ENCODE measurements around the gene C15orf39.

Gene C15orf39

DNA sequence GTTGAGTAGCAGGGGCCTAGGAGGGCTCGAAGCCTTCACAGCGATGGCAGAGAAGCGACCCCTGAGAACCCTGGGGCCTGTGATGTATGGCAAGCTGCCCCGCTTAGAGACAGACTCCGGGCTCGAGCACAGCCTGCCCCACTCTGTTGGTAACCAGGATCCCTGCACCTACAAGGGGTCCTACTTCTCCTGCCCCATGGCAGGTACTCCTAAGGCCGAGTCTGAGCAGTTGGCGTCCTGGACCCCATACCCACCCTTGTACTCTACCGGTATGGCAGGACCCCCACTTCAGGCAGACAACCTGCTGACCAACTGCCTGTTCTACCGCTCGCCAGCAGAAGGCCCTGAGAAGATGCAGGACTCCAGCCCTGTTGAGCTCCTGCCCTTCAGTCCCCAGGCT lies 4.3 kb downstream of the C15orf39 start:
- no peaks in the 10 kb centered on the region for H3K9me3 ChIP-seq (ENCODE audit: insufficient read depth, low read depth, low read length)
- WGBS, result 95% methylated on average over 11 of the region's 11 CpGs

DNA sequence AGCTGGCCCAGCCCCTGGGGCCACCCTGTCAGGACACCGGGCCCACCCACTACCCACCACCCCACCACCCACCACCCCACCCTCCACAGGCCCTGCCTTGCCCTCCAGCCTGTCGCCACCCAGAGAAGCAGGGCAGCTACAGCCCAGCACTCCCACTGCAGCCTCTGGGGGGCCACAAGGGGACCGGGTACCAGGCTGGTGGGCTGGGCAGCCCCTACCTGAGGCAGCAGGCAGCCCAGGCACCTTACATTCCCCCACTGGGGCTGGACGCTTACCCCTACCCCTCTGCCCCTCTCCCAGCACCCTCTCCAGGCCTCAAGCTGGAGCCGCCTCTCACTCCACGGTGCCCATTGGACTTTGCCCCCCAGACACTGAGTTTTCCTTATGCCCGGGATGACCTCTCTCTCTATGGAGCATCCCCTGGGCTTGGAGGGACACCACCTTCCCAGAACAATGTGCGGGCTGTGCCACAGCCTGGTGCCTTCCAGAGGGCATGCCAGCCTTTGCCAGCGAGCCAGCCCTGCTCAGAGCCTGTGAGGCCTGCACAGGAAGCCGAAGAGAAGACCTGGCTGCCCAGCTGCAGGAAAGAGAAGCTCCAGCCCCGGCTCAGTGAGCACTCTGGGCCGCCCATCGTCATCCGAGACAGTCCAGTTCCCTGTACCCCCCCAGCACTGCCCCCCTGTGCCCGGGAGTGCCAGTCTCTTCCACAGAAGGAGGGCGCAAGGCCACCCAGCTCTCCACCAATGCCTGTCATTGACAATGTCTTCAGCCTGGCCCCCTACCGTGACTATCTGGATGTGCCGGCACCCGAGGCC lies 5.3 kb downstream of the C15orf39 start:
- peaks cover 13% of the 10 kb centered on the region for H3K4me1 ChIP-seq (ENCODE audit: insufficient read depth, low read length)
- no peaks in the 10 kb centered on the region for H3K9me3 ChIP-seq (ENCODE audit: insufficient read depth, low read depth, low read length)
- WGBS, result 88% methylated on average over 19 of the region's 19 CpGs
- peaks cover 63% of the 10 kb centered on the region for H3K36me3 ChIP-seq (ENCODE audit: insufficient read depth, low read length)
- peaks cover 7% of the 10 kb centered on the region; the same call in 1 of the 2 replicates for H3K27me3 ChIP-seq (ENCODE audit: insufficient read depth, low read length)
- no peak overlapping the region for H3K9ac ChIP-seq (ENCODE audit: low read depth, low read length)
- no peak overlapping the region for H3K4me3 ChIP-seq (ENCODE audit: low read length)
- H3K27ac ChIP-seq (ENCODE audit: low read depth, low read length), result no peak overlapping the region

More for the DNA sequence above, 4.3 kb downstream of the C15orf39 start:
- H3K4me1 ChIP-seq (ENCODE audit: insufficient read depth, low read length), result peaks cover 17% of the 10 kb centered on the region
- H3K4me3 ChIP-seq (ENCODE audit: low read length), result no peak overlapping the region
- no peak overlapping the region for H3K27ac ChIP-seq (ENCODE audit: low read depth, low read length)
- H3K36me3 ChIP-seq (ENCODE audit: insufficient read depth, low read length), result peaks cover 53% of the 10 kb centered on the region
- H3K9ac ChIP-seq (ENCODE audit: low read depth, low read length), result no peak overlapping the region
- H3K27me3 ChIP-seq (ENCODE audit: insufficient read depth, low read length), result peaks cover 7% of the 10 kb centered on the region; the same call in 1 of the 2 replicates

DNA sequence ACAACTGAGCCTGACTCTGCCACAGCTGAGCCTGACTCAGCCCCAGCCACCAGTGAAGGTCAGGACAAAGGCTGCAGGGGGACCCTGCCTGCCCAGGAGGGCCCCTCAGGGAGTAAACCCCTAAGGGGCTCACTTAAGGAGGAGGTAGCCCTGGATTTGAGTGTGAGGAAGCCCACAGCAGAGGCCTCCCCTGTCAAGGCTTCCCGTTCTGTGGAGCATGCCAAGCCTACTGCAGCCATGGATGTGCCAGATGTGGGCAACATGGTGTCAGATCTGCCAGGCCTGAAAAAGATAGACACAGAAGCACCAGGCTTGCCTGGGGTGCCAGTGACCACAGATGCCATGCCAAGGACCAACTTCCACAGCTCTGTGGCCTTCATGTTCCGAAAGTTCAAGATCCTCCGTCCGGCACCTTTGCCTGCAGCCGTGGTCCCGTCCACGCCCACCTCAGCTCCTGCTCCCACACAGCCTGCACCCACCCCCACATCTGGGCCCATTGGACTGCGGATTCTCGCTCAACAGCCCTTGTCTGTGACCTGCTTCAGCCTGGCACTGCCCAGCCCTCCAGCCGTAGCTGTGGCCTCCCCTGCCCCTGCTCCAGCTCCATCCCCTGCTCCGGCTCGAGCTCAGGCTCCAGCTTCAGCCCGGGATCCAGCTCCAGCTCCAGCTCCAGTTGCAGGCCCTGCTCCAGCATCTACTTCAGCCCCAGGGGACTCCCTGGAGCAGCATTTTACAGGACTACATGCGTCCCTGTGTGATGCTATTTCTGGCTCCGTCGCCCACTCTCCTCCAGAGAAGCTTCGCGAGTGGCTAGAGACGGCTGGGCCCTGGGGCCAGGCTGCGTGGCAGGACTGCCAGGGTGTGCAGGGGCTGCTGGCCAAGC lies 6.2 kb downstream of the C15orf39 start:
- 96% methylated on average over 20 of the region's 20 CpGs for WGBS

DNA sequence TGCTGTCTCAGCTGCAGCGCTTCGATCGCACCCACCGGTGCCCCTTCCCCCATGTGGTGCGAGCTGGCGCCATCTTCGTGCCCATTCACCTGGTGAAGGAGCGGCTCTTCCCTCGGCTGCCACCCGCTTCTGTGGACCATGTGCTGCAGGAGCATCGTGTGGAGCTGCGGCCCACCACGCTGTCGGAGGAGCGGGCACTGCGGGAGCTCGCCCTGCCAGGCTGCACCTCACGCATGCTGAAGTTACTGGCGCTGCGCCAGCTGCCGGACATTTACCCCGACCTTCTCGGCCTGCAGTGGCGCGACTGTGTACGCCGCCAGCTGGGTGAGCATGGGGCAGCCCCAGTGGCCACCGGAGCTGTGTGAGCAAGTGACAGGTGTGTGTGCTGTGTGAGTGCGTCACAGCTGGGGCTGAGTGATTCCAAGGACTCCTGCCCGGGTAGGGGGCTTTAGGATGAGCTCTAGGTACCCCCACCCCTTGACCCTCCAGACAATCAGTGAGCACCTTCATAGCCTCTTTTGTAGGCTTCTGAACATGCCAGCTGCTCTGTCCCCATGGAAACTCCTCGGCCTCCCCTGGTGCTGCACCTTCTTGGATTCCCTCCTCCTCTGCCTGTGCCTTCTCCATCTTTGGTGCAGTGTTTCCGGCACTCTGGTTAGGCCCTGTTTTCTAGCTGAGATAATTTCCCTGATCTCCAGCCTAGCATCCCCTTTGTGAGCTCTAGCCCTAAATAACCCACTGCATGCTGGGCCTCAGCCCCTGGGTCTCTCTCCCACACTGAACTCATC lies 7.0 kb downstream of the C15orf39 start:
- Histone ChIP-seq H3K4me1 (ENCODE audit: insufficient read depth, low read length) (peaks cover 8% of the 10 kb centered on the region; the same call in 1 of the 2 replicates), H3K4me3 (ENCODE audit: low read length) (no peak overlapping the region)

More for the DNA sequence above, 6.2 kb downstream of the C15orf39 start:
- H3K36me3 ChIP-seq (ENCODE audit: insufficient read depth, low read length), result peaks cover 72% of the 10 kb centered on the region
- peaks cover 6% of the 10 kb centered on the region; the same call in 1 of the 2 replicates for H3K27me3 ChIP-seq (ENCODE audit: insufficient read depth, low read length)
- no peak overlapping the region for H3K4me3 ChIP-seq (ENCODE audit: low read length)
- no peak overlapping the region for H3K27ac ChIP-seq (ENCODE audit: low read depth, low read length)
- no peak overlapping the region for H3K9ac ChIP-seq (ENCODE audit: low read depth, low read length)
- H3K4me1 ChIP-seq (ENCODE audit: insufficient read depth, low read length), result peaks cover 13% of the 10 kb centered on the region
- H3K9me3 ChIP-seq (ENCODE audit: insufficient read depth, low read depth, low read length), result no peaks in the 10 kb centered on the region

DNA sequence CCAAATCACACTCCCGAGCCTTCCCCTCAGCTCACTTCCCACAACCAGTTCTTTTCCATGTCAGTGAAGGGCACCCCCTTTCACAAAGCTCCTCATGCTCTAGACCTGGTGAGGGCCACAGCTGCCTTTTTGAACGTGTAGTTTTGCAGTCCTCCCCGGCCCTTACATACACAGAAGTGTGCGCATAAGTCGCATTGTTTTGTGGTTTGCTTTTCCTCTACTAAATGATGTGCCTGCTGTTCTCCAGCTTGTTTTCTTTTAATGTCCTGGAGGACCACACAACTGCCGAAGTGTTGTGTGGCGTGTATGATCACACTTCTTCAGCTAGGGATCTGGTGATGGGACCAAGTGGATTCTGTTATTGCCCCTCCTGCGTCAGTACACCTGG lies 7.6 kb downstream of the C15orf39 start:
- 94% methylated on average over 8 of the region's 8 CpGs for WGBS
- no peak overlapping the region for H3K4me3 ChIP-seq (ENCODE audit: low read length)
- H3K27ac ChIP-seq (ENCODE audit: low read depth, low read length), result no peak overlapping the region
- peaks cover 3% of the 10 kb centered on the region; the same call in 1 of the 2 replicates for H3K4me1 ChIP-seq (ENCODE audit: insufficient read depth, low read length)
- H3K9me3 ChIP-seq (ENCODE audit: insufficient read depth, low read depth, low read length), result no peaks in the 10 kb centered on the region
- peaks cover 76% of the 10 kb centered on the region for H3K36me3 ChIP-seq (ENCODE audit: insufficient read depth, low read length)
- no peak overlapping the region for H3K9ac ChIP-seq (ENCODE audit: low read depth, low read length)
- H3K27me3 ChIP-seq (ENCODE audit: insufficient read depth, low read length), result no peaks in the 10 kb centered on the region

More for the DNA sequence above, 7.0 kb downstream of the C15orf39 start:
- Histone ChIP-seq H3K9ac (ENCODE audit: low read depth, low read length) (no peak overlapping the region; the same call in 1 of the 2 replicates), H3K27me3 (ENCODE audit: insufficient read depth, low read length) (no peaks in the 10 kb centered on the region), H3K27ac (ENCODE audit: low read depth, low read length) (no peak overlapping the region), H3K9me3 (ENCODE audit: insufficient read depth, low read depth, low read length) (no peaks in the 10 kb centered on the region), H3K36me3 (ENCODE audit: insufficient read depth, low read length) (peaks cover 76% of the 10 kb centered on the region)
- 95% methylated on average over 32 of the region's 32 CpGs for WGBS

DNA sequence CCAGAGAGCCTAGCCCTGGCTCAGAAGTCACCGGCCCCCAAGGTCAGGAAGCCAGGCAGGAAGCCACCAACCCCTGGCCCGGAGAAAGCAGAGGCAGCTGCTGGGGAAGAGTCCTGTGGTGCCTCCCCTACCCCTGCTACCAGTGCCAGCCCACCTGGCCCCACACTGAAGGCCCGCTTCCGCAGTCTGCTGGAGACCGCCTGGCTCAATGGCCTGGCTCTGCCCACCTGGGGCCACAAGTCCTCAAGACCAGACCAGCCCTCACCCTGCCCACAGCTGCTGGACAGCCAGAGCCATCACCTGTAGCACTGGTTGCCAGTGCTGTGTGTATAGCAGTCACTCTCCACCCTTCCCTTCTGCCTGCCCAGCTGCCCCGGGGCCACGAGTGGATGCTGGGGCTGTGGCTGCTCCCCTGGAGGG lies 9.1 kb downstream of the C15orf39 start:
- Histone ChIP-seq H3K36me3 (ENCODE audit: insufficient read depth, low read length) (peaks cover 73% of the 10 kb centered on the region), H3K9me3 (ENCODE audit: insufficient read depth, low read depth, low read length) (no peaks in the 10 kb centered on the region), H3K27ac (ENCODE audit: low read depth, low read length) (no peak overlapping the region), H3K27me3 (ENCODE audit: insufficient read depth, low read length) (no peaks in the 10 kb centered on the region), H3K4me3 (ENCODE audit: low read length) (no peak overlapping the region), H3K4me1 (ENCODE audit: insufficient read depth, low read length) (no peaks in the 10 kb centered on the region), H3K9ac (ENCODE audit: low read depth, low read length) (no peak overlapping the region)
- 96% methylated on average over 7 of the region's 7 CpGs for WGBS

DNA sequence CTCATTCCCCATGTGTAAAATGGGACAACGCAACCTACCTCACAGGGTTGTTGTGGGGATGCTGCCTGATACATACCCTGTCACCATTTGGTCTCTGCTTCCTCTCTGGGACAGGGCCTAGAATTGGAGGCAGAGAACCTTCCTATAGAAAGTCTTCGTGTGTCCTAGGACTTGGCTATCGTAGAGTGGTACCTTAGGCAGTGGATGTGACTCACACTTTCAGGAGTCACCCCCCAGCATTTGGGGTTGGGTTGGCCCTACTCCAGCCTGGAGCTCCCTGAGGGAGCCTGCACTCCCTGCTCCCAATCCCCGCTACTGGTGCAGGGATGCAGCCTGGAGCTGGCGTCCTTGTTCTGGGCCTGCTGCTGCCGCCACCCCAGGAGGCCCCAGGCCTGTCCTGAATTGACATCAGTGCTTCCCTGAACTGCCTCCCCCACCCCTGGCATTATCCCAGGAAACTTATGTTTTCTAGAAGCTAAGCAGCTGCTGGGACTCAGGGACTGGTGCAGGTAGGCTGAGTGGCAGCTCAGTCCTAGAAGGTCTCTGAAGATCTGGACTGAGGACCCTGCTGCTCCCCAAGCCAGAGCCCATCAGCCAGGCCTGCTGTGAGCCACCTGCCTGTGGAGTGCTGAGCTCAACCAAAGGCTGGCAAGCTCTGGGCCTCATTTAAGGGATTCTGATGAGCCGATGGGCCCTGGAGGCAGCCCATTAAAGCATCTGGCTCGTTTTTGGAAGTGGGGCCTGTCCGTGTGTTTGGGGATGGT lies 9.9 kb downstream of the C15orf39 start:
- no peak overlapping the region for H3K4me3 ChIP-seq (ENCODE audit: low read length)
- H3K4me1 ChIP-seq (ENCODE audit: insufficient read depth, low read length), result no peaks in the 10 kb centered on the region
- H3K9ac ChIP-seq (ENCODE audit: low read depth, low read length), result no peak overlapping the region
- 91% methylated on average over 9 of the region's 9 CpGs for WGBS
- H3K9me3 ChIP-seq (ENCODE audit: insufficient read depth, low read depth, low read length), result no peaks in the 10 kb centered on the region
- H3K27ac ChIP-seq (ENCODE audit: low read depth, low read length), result no peak overlapping the region
- H3K27me3 ChIP-seq (ENCODE audit: insufficient read depth, low read length), result no peaks in the 10 kb centered on the region
- peaks cover 65% of the 10 kb centered on the region for H3K36me3 ChIP-seq (ENCODE audit: insufficient read depth, low read length)

DNA sequence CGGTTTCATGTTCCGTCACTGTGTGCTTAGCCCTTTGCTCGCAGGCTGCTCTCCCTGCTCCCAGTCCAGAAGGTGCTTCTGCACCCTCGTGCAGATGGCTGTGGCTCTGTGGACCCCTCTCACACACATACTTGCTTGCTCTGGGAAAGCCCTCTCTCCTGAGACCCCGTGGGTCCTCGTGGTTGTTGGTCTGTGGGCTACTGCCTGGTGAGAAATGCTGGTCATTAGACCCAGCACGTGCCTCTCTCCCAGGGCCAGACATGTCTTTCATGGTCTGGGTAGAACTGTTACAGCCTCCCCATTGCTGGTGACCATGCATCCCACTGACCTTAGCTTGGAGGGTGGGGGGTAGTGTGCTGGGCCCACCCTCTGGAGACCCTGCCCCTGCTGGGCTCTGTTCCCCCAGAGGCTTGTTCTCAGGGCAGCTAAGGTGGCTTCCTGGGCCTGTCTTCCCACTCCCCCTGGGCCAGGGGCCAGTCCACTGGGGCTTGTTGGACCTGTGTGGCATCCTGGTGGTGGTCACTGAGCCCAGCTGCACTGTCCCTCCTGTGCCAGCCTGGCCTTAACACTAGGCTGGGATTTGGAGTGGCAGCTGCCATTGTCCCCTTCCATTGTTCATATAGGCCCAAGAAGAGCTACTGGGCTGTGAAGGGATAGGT lies 10.6 kb downstream of the C15orf39 start:
- H3K27me3 ChIP-seq (ENCODE audit: insufficient read depth, low read length), result no peaks in the 10 kb centered on the region
- no peaks in the 10 kb centered on the region for H3K9me3 ChIP-seq (ENCODE audit: insufficient read depth, low read depth, low read length)
- H3K4me1 ChIP-seq (ENCODE audit: insufficient read depth, low read length), result no peaks in the 10 kb centered on the region
- 95% methylated on average over 7 of the region's 7 CpGs for WGBS
- H3K27ac ChIP-seq (ENCODE audit: low read depth, low read length), result no peak overlapping the region
- H3K4me3 ChIP-seq (ENCODE audit: low read length), result no peak overlapping the region
- H3K36me3 ChIP-seq (ENCODE audit: insufficient read depth, low read length), result peaks cover 59% of the 10 kb centered on the region
- H3K9ac ChIP-seq (ENCODE audit: low read depth, low read length), result no peak overlapping the region

DNA sequence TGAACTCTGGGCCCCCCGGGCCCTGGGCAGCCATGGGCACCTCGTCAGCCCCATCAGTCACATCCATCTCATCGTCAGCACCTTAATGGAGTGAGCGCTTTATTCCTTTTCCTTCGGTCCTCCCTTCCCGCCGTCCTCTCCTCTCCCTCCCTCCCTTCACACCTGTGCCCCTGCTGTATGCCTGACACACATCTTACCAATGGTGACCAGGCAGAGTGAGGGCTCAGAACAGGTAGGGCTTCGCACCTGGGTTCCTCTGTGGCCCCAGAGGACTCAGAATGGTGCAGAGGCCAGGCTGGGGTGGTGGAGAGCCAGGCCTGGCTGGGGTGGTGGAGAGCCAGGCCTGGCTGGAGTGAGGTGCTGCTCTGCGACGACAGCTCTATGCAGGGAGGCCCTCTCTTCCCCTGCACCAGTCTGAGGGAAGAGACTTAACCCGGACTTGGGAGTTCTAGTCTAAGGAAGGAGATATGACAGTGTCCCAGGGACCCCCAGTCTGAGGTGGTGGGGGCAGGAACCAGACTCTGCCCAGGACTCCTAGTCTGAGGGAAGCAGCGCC lies 11.6 kb downstream of the C15orf39 start:
- Histone ChIP-seq H3K27ac (ENCODE audit: low read depth, low read length) (no peak overlapping the region), H3K4me3 (ENCODE audit: low read length) (no peak overlapping the region), H3K9ac (ENCODE audit: low read depth, low read length) (no peak overlapping the region), H3K36me3 (ENCODE audit: insufficient read depth, low read length) (peaks cover 49% of the 10 kb centered on the region), H3K9me3 (ENCODE audit: insufficient read depth, low read depth, low read length) (no peaks in the 10 kb centered on the region), H3K4me1 (ENCODE audit: insufficient read depth, low read length) (no peaks in the 10 kb centered on the region), H3K27me3 (ENCODE audit: insufficient read depth, low read length) (no peaks in the 10 kb centered on the region)
- WGBS, result 92% methylated on average over 12 of the region's 12 CpGs

All from HUES64 (cell line).